Peyer's patch (tissue), 4 donors: ENCODE measurements around the gene KBTBD3. TPM values are rescaled to one million over a fixed set of nuclear protein-coding genes. Genes with fewer than 3 reads are reported as not detected.

ENCODE experiments used
- DNase-seq, 3 donors: peaks; one replicate each; pipeline ENCODE4 v3.0.0-alpha.2; 2017 to 2019
- H3K27ac ChIP-seq, 4 donors: fragments of 200-600 bp; sonication (generic); one replicate each; pipeline ENCODE4 v1.5.1; 2016 to 2019
- H3K27me3 ChIP-seq, 2 donors: fragments of 200-600 bp; sonication (generic); one replicate each; pipeline ENCODE4 v1.5.1; 2019
- H3K36me3 ChIP-seq, 3 donors: fragments of 200-600 bp; sonication (generic); one replicate each; pipeline ENCODE4 v1.5.1; 2016 to 2019
- H3K4me1 ChIP-seq, 4 donors: fragments of 200-600 bp; sonication (generic); one replicate each; pipeline ENCODE4 v1.5.1; 2016 to 2019
- H3K4me3 ChIP-seq, 4 donors: fragments of 200-600 bp; sonication (generic); 1 replicate in 3 of 4; 2 replicates in 1 of 4; pipeline ENCODE4 v1.5.1; 2016 to 2019; ENCODE audit warnings: mild to moderate bottlenecking in 1 of 4
- H3K9me3 ChIP-seq, 4 donors: fragments of 200-600 bp; sonication (generic); one replicate each; pipeline ENCODE4 v1.5.1; 2016 to 2019; ENCODE audit warnings: mild to moderate bottlenecking in 1 of 4
- POLR2A ChIP-seq, 2 donors: fragments of 450-650 bp; IDR thresholded peaks; one replicate each; pipeline ENCODE4 v1.5.1; 2017; ENCODE audit warnings: antibody characterized with exemption in 2 of 2, mild to moderate bottlenecking in 2 of 2, moderate library complexity in 2 of 2
- total RNA-seq, 4 donors: library from RNA; depleted of rRNA; stranded (reverse); fragments of >200 nt; gene quantifications; one replicate each; pipeline ENCODE4 v1.1.0, GENCODE V29; 2016
- TF ChIP-seq, protein P1 (sequence below), 6 experiments: fragments of 450-650 bp in 4 of 6; fragments of 200-600 bp in 2 of 6; sonication (generic) in 1 of 6; IDR thresholded peaks; one replicate each; pipeline ENCODE4 v1.5.1; 2017 to 2019; ENCODE audit warnings: antibody characterized with exemption in 6 of 6, mild to moderate bottlenecking in 3 of 6, moderate library complexity in 1 of 6

The KBTBD3 gene
- total RNA-seq, 4 donors from 2014 or later = 1.7 to 15.4 (median 11.9) TPM

DNA sequence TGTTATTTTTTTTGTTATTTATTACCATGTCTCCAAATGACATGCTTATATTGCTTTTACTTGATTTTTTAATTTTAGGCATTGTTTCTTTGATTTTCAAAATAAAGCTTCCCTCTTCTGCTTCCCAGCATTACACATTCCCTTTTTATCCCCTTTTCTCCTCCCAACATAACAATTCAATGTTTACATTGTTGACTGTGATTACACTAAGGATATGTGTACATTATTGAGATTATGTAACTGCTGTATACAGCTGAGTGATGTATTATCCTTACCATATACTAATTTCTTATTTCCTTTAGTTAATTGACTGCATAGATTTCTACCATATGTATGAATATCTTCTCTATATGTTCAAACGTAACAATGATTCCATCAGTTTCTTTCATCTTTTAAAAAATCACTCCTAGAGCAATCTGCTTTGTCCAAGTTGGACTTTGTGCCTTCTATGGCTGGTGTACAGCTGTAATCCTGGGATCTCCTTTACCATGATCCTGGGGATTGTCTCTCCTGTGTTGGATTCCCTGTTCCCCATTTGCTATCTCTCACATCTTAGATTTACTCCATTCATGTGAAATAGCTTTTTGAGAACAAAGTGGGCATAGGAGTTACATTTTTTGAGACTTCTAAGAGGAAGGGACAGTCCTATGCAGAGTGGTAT, 21.9 kb upstream of the KBTBD3 start:
- no peak for TF ChIP-seq POLR2A (IDR thresholded peaks at IDR 0.05)
- TF ChIP-seq, protein P1, sequence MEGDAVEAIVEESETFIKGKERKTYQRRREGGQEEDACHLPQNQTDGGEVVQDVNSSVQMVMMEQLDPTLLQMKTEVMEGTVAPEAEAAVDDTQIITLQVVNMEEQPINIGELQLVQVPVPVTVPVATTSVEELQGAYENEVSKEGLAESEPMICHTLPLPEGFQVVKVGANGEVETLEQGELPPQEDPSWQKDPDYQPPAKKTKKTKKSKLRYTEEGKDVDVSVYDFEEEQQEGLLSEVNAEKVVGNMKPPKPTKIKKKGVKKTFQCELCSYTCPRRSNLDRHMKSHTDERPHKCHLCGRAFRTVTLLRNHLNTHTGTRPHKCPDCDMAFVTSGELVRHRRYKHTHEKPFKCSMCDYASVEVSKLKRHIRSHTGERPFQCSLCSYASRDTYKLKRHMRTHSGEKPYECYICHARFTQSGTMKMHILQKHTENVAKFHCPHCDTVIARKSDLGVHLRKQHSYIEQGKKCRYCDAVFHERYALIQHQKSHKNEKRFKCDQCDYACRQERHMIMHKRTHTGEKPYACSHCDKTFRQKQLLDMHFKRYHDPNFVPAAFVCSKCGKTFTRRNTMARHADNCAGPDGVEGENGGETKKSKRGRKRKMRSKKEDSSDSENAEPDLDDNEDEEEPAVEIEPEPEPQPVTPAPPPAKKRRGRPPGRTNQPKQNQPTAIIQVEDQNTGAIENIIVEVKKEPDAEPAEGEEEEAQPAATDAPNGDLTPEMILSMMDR (IDR thresholded peaks at IDR 0.05) = no peak
- H3K36me3 ChIP-seq = peaks cover 0 to 38% (median 0%) of the 10 kb centered on the region in 3 donors
- H3K9me3 ChIP-seq = no peaks in the 10 kb centered on the region
- no peaks in the 10 kb centered on the region for H3K4me1 ChIP-seq
- H3K27ac ChIP-seq = no peak overlapping the region
- H3K27me3 ChIP-seq = no peaks in the 10 kb centered on the region
- DNase-seq = no peak
- H3K4me3 ChIP-seq = no peak overlapping the region

DNA sequence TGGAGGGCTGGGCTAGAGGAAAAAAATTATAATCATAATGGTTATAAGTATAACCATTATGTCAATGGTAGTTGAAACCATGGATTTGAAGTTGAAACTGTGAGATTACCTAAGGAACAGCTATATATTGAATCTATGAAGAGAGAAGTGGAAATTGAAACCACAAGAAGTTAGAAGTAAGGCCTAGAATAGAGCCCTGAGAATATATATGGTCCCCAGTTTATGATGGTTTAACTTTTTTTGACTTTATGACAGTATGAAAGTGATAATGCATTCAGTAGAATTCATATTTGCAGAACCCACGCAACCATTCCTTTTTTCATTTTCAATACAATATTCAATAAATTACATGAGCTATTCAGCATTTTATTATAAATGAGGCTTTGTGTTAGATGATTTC, 15.3 kb upstream of the KBTBD3 start:
- Histone ChIP-seq H3K4me3 (no peak overlapping the region), H3K27me3 (no peaks in the 10 kb centered on the region), H3K4me1 (peaks cover 0 to 12% (median 0%) of the 10 kb centered on the region in 4 donors), H3K27ac (no peak overlapping the region), H3K9me3 (no peaks in the 10 kb centered on the region), H3K36me3 (peaks cover 0 to 60% (median 0%) of the 10 kb centered on the region in 3 donors)
- DNase-seq = no peak
- TF ChIP-seq, protein P1 (IDR thresholded peaks at IDR 0.05) = no peak
- no peak for TF ChIP-seq POLR2A (IDR thresholded peaks at IDR 0.05)

DNA sequence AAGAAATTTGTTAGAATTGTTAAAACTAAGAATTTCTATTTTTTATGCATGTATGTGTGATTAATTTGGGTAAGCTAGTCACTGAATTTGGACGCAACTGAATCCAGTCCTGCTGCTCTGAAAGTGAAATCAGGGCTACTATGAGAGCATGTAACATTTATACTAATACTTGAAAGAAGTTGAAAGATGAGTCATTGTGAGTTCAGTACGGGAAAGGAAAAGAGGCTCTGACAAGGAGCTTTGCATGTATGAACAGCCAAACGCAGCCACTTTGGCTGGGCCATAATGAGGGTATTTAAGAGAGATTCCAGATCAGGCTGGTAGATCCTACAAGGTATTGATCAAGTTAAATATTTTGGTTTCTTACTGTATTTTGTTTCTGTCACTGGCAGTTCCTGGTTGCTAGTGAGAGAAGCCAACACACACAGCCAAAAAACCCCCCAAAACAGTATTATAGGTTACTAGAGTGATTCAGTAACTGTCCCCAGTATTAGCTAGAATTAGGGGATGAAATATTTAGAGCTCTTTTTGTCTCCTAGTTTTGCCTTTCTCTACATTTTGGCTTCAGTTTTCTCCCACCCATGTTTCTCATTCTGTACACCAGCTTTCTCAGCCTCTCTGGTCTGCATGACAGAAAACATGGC, 14.5 kb upstream of the KBTBD3 start:
- H3K4me1 ChIP-seq = peaks cover 0 to 15% (median 0%) of the 10 kb centered on the region in 4 donors
- H3K27ac ChIP-seq = no peak overlapping the region
- no peak for TF ChIP-seq POLR2A (IDR thresholded peaks at IDR 0.05)
- TF ChIP-seq, protein P1 (IDR thresholded peaks at IDR 0.05) = no peak
- H3K36me3 ChIP-seq = peaks cover 0 to 51% (median 0%) of the 10 kb centered on the region in 3 donors
- no peak for DNase-seq
- H3K9me3 ChIP-seq = no peaks in the 10 kb centered on the region
- H3K27me3 ChIP-seq = no peaks in the 10 kb centered on the region
- H3K4me3 ChIP-seq = no peak overlapping the region

DNA sequence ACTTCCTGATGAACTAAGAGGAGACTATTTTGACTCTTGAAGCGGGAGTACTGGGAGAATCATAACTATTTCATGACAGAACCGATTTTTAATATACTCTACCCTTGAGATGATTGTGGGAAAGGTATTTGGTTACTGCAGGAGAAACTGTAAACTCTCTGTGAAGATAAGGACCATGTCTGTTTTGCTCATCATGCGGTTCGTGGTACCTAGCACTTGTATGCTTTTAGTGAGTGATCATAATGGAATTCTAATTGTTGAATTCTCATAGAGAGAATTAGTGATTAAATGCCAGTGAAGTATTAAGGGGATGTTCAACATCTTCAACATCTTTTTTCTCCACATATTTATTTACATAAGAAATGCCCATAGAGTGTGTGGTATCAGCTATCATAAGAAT, 11.7 kb upstream of the KBTBD3 start:
- H3K4me1 ChIP-seq = peaks cover 0 to 15% (median 0%) of the 10 kb centered on the region in 4 donors
- no peaks in the 10 kb centered on the region for H3K9me3 ChIP-seq
- no peak overlapping the region for H3K27ac ChIP-seq
- TF ChIP-seq, protein P1 (IDR thresholded peaks at IDR 0.05) = no peak
- no peak for TF ChIP-seq POLR2A (IDR thresholded peaks at IDR 0.05)
- no peak for DNase-seq
- H3K27me3 ChIP-seq = no peaks in the 10 kb centered on the region
- H3K4me3 ChIP-seq = no peak overlapping the region
- peaks cover 0 to 32% (median 0%) of the 10 kb centered on the region in 3 donors for H3K36me3 ChIP-seq

DNA sequence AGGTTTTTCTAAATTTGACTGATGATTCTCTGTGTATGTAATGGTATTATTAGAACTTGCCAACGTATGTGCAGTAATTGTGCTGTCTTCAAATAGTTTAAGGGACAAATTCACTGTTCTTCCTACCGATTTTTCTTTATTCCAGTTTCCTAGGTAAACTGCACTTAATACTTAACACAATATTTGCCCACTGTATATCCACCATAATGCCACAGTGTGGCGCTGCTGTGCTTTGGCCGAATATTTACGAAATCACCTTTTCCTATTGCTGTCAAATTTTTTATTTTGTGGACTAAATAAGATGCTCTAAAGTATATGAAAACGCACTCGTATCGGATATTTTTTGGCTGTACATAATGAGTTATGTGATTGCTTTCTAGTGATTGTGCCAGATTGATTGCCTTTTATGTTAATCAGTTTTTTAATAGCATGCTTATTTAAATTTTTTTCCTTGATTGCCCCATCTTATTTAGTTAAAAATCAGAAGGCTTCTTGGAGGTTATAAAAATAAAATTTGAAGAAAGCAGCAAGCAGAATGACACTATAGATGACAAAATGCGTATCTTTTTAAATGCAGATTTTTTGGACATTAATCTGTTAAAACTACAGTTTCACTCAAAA, 10.8 kb upstream of the KBTBD3 start:
- Histone ChIP-seq H3K9me3 (no peaks in the 10 kb centered on the region), H3K27me3 (no peaks in the 10 kb centered on the region), H3K36me3 (peaks cover 0 to 28% (median 0%) of the 10 kb centered on the region in 3 donors), H3K27ac (no peak overlapping the region), H3K4me3 (no peak overlapping the region), H3K4me1 (peaks cover 0 to 15% (median 0%) of the 10 kb centered on the region in 4 donors)
- TF ChIP-seq, protein P1 (IDR thresholded peaks at IDR 0.05) = peak in 5 of 6 experiments; percentile 75 to 89 (median 80)
- TF ChIP-seq POLR2A (IDR thresholded peaks at IDR 0.05) = no peak
- DNase-seq = peak in 2 of 3 donors; percentile 44 to 82
